ENCODE results near the gene NRP1. TPM values are rescaled to one million over a fixed set of nuclear protein-coding genes. Genes with fewer than 3 reads are reported as not detected.

Gene NRP1
- total and polyA plus RNA-seq, 2 of the 8 experiments (the other 6 are each of a cell fraction or from before 2014, with no cell fraction given) = 1.2 to 2.1 TPM

- Histone ChIP-seq H3K23ac (ENCODE audit: insufficient read length) (no peak overlapping the region), H3K56ac (replicated peaks; ENCODE audit: insufficient read length, low read depth, low read length) (no peak overlapping the region), H3K9ac (replicated peaks in 1 of 4; ENCODE audit: extremely low read depth in 1 of 4, low read depth in 3 of 4, low read length in 3 of 4) (no peak overlapping the region), H2BK5ac (ENCODE audit: low read depth, low read length) (no peak overlapping the region), H2BK20ac (ENCODE audit: low read length) (no peak overlapping the region), H3K79me2 (ENCODE audit: control insufficient read depth in 1 of 2, insufficient read depth in 2 of 2, low read length in 2 of 2) (no peaks in the 10 kb centered on the region), H3K23me2 (ENCODE audit: low read depth, low read length) (no peaks in the 10 kb centered on the region), H4K91ac (replicated peaks; ENCODE audit: insufficient read length, low read length) (no peak overlapping the region), H3K4ac (replicated peaks; ENCODE audit: insufficient read length, low read depth, low read length) (no peak overlapping the region), H3K18ac (ENCODE audit: extremely low read depth, low read length) (no peak overlapping the region), H3K27me3 (replicated peaks in 1 of 4; ENCODE audit: control insufficient read depth in 3 of 4, extremely low read depth in 1 of 4, insufficient read depth in 3 of 4, low read length in 3 of 4) (no peaks in the 10 kb centered on the region), H2BK120ac (replicated peaks; ENCODE audit: low read depth, low read length) (no peak overlapping the region), H3K4me1 (replicated peaks in 1 of 4; ENCODE audit: control insufficient read depth in 3 of 4, insufficient read depth in 4 of 4, low read length in 3 of 4) (peaks cover 0 to 3% (median 2%) of the 10 kb centered on the region in 4 experiments; a peak in 3 of 7 replicates), H3K14ac (ENCODE audit: insufficient read length) (no peak overlapping the region), H2AFZ (ENCODE audit: low read length) (no peak overlapping the region), H4K5ac (ENCODE audit: insufficient read length, low read depth, low read length) (no peak overlapping the region), H2BK15ac (ENCODE audit: low read length) (no peak overlapping the region), H3K36me3 (ENCODE audit: control insufficient read depth in 2 of 4, insufficient read depth in 4 of 4, low read length in 3 of 4) (no peaks in the 10 kb centered on the region), H3K9me3 (ENCODE audit: insufficient read depth in 2 of 2, low read depth in 1 of 2, low read length in 1 of 2) (no peaks in the 10 kb centered on the region), H3K4me2 (ENCODE audit: insufficient read depth in 1 of 2, low read depth in 2 of 2, low read length in 2 of 2) (no peak overlapping the region), H3K79me1 (ENCODE audit: low read depth, low read length) (no peaks in the 10 kb centered on the region), H4K20me1 (replicated peaks in 1 of 2; ENCODE audit: control insufficient read depth in 1 of 2, insufficient read depth in 2 of 2, low read length in 2 of 2) (no peaks in the 10 kb centered on the region), H2BK12ac (ENCODE audit: low read depth, low read length) (no peak overlapping the region), H4K8ac (ENCODE audit: extremely low read depth, insufficient read depth, low read length) (no peak overlapping the region), H2AK5ac (ENCODE audit: low read depth, low read length) (no peak overlapping the region), H3K4me3 (ENCODE audit: extremely low read depth in 1 of 4, insufficient read depth in 2 of 4, low read depth in 3 of 4, low read length in 4 of 4) (no peak overlapping the region), H3K27ac (ENCODE audit: low read depth, low read length) (no peak overlapping the region)
- no peak for FAIRE-seq
- WGBS, 2 experiments (ENCODE audit: extremely low coverage in 1 of 2, insufficient coverage in 1 of 2, insufficient read length in 1 of 2, insufficient replicate concordance in 2 of 2, low coverage in 1 of 2, low lambda C conversion rate in 2 of 2, missing lambda C conversion rate in 1 of 2) = 93% methylated on average over 9 of the region's 9 CpGs; no CpG with 5 or more reads in 1 of the 2 experiments
- no peak for DNase-seq (ENCODE audit: low read depth in 1 of 2, low spot score in 2 of 2)
- ChIA-PET CTCF (ENCODE audit: partially characterized antibody) (no interaction called here), POLR2A (ENCODE audit: partially characterized antibody) (no interaction called here)
- TF ChIP-seq CREB1 (IDR thresholded peaks at IDR 0.05) = no peak
- TF ChIP-seq EGR1 (IDR thresholded peaks at IDR 0.05; ENCODE audit: borderline replicate concordance, low read depth, low read length) = no peak
- TF ChIP-seq TAF1 (IDR thresholded peaks at IDR 0.05; ENCODE audit: low read depth, low read length) = no peak
- no peak for TF ChIP-seq POU5F1 (IDR thresholded peaks at IDR 0.05; ENCODE audit: low read depth, low read length)
- no peak for TF ChIP-seq SP4 (IDR thresholded peaks at IDR 0.05; ENCODE audit: low read length)
- TF ChIP-seq CTBP2 (IDR thresholded peaks at IDR 0.05; ENCODE audit: borderline replicate concordance, insufficient read depth, insufficient read length, low read length) = no peak
- no peak for TF ChIP-seq RAD21 (IDR thresholded peaks at IDR 0.05 in 1 of 2, conservative IDR thresholded peaks at IDR 0.05 in 1 of 2; ENCODE audit: low read depth in 2 of 2, low read length in 2 of 2)
- TF ChIP-seq KDM1A (IDR thresholded peaks at IDR 0.05; ENCODE audit: borderline replicate concordance, low read length) = no peak
- TF ChIP-seq JUN (IDR thresholded peaks at IDR 0.05; ENCODE audit: low read depth, low read length) = no peak
- TF ChIP-seq KDM5A (IDR thresholded peaks at IDR 0.05; ENCODE audit: low read length) = no peak
- TF ChIP-seq, protein P1, sequence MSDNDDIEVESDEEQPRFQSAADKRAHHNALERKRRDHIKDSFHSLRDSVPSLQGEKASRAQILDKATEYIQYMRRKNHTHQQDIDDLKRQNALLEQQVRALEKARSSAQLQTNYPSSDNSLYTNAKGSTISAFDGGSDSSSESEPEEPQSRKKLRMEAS (IDR thresholded peaks at IDR 0.05) = no peak
- no peak for TF ChIP-seq SUZ12 (IDR thresholded peaks at IDR 0.05; ENCODE audit: low read length)
- no peak for TF ChIP-seq SIX5 (IDR thresholded peaks at IDR 0.05; ENCODE audit: low read depth, low read length)
- no peak for TF ChIP-seq TCF12 (IDR thresholded peaks at IDR 0.05; ENCODE audit: low read depth, low read length)
Observed at GRCh38 chr10:33301097-33301789, 33.2 kb downstream of the NRP1 start.
